T-helper 2 cell (primary cell): ENCODE results near the gene LRRC8D.

Source experiments
- DNase-seq, 5 experiments: peaks; one replicate each; pipeline versions ENCODE4 v3.0.0 to v3.0.0-alpha.2; 2012 to 2022

The LRRC8D gene

DNA sequence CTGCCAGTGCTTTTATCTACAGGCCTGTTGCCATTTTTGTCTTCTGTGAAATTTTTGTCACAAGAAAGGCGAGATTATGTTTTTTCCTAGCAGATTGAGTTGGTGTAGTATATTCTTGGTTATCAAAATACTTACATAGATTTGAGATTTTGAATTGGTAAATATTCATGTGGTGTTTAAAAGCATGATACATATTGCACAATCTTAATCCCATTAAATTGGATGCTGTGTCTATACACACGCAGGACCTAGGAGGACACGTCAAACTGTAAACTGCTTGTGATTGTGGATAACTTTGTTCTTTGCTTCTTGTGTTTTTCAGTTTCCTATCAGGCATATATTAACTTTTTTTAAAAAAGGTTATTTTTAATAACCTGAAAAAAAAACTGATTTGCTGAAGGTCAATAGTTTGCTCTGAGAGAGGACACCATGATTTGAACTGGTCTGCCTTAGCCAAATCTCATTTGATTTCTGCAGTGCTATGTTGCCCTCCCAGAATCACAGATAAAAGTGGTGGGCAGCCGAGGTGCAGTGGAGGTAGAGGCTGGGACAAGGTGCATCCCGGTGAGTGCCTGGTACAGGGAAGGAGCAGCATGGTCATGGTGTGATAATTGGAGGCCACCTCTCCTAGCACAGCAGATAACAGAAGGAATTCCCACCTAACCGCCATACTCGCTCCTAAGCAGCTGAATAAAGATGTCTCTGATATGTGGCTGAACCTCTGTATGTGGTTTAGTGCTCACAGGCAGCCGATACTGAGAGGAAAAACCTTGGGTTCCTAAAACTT, 76.7 kb downstream of the LRRC8D start:
- DNase-seq = no peak

DNA sequence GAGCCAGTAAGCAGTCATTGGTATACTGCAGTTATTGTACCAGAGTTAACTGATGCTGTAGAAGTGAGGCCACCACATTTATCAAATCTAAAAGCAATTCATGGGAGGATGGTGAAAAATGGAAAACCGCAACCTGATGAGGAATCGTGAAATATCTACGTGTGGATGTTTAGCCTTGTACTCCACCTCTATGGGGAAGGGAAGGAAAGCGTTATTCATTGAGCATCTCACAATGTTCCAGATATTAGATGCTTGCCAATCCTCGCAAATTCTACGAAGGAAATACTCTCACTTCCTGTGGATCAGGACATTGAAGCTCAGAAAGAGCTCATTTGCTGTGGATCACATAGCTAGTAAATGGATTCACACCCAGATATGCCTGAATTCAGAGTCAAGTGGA, 77.3 kb downstream of the LRRC8D start:
- no peak for DNase-seq

GRCh38 chr1:89898695-89899470, 78.1 kb downstream of the LRRC8D start:
- DNase-seq = no peak

DNA sequence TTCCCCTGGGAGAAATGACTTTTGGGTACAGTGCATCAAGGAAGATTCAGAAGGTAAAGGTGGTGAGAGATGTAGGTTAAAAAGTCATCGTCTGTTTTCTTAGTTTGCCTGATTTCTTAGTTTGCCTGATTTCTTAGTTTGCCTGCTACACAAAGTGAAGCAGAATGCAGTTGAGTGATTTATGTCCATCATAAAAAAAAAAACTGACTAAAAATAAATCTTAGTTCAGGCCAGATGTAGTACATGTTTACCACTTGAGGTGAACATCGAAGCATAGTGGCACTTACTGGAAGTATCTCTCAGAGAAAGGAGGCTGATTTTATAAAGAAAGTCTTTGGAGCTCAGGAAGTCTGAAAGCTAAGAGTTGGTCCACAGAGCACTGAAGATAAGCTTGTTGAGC, 79.5 kb downstream of the LRRC8D start:
- DNase-seq = no peak

GRCh38 chr1:89900791-89901708, 80.2 kb downstream of the LRRC8D start:
- no peak for DNase-seq

DNA sequence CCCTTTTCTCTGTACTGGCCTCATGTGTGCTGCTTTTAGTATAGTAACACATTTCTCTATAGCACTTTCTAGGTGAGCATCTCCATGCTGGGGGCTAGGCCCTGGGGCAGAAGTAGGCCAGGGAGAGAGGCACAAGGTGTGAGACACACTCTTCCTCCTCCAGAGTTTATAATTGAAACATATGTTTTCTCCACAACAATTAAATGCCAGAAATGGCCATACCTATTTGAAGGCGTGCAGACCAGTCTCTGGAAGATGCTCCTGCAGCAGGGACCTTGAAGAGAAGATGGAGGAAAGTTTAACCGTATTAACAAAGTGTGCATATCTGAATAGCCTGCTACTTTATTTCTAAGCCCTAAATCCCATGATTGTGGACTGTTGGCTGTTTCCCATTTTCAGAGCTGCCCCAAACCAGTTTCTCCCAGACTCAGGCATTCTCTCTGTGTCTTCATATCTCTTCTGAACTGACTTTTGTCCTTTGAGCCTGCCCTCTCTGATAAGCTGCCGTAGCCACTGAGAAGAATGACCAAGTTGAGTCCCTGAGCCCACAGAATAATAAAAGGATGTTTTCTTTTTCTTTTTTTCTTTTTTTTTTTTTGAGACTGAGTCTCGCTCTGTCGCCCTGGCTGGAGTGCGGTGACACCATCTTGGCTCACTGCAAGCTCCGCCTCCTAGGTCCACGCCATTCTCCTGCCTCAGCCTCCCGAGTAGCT, 81.3 kb downstream of the LRRC8D start:
- no peak for DNase-seq

- no peak for DNase-seq
Observed at GRCh38 chr1:89903550-89903949, 82.7 kb downstream of the LRRC8D start.

- DNase-seq = no peak
Observed at GRCh38 chr1:89904219-89904980, 83.6 kb downstream of the LRRC8D start.

DNA sequence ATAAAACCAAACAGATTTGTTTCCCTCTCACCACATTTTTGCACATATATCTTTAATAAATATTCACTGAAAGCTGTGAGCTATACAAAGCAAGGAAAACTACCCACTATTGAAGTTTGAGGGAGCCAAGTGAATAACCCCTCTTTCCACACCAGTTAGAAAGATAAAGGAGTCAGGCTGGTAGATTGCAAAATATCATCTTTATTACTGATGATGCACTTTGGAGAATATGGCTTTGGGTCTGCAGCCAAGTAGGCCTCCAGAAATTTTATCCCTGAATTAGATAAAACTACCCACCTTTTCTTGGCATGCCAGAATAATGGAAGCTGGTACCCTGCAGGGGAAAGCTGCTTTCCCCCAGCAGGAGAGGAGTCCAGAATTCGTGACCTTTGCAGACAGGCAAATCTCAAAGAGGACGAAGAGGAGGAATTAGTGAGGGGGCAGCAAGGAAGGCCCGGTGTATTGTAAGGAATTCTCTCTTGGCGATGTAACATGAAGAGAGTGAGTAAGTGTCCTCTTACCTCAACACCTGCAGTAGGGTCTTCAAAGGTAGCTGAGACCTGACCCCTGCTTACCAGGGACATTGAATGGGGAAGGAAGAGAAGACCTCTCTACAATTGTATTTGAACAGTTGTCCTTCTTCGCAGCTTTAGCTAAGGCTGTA, 84.7 kb downstream of the LRRC8D start:
- no peak for DNase-seq

- DNase-seq = no peak
Observed at GRCh38 chr1:89906088-89906487, 85.3 kb downstream of the LRRC8D start.

DNA sequence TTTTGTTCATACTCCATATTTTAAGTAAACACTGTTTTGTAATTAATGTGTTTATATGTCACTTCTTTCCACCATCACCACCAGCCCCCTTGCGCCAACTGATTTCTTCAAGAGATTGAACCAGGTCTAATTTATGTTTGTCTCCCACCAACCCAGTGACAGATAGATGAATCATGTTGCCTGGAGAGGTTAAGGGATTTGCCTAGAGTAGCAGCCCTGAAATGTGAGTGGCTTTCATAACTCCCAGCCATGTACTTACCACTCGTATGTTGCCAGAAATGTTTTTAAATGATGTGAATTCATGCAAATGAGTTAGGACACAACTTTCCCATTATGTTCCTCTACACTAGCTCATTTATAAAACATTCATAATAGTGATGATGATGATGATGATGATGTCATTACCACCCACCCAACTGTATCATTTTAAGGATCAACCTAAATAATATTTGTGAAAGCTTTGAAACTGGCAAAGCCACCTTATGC, 86.9 kb downstream of the LRRC8D start:
- no peak for DNase-seq

DNA sequence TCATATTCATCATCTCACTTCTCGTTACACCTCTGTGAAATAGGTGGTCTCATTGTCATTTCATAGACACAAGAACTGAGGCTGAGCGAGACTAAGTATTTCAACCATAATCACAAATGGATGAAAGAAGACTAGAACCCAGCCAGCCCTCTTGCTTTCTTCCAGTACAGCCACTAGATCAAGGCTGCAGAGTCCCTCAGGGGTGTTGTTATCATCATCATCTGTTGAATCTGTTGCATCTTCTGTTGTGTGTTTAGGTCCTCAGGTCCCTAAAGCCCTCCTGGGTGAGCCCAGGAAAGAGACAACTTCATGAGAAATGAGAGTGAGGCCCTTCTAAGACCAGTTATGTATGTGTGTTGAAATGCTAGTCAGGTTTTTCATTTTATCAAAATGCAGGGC, 87.4 kb downstream of the LRRC8D start:
- DNase-seq = no peak

GRCh38 chr1:89908672-89909436, 88.0 kb downstream of the LRRC8D start:
- DNase-seq = peak in 1 of 5 experiments; percentile 66

DNA sequence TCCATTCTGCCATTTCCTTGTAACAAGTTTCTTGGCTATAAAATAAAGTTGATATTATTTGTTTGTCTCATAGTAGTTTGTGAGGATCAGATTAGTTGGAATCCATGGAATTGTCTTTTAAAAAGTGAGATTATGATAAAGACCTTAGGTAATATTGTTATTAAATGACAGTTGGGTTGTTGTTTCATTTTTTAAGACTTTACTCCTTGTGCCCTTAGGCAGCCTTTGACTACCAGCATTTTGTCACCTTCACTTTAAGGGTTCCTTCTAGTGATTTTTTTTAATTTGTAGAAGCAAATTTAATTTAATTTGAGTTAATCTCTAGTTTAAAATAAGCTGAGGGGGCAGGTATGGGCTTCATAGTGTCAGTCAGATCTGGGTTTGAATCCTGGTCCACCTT, 89.4 kb downstream of the LRRC8D start:
- DNase-seq = no peak

GRCh38 chr1:89910780-89911179, 89.9 kb downstream of the LRRC8D start:
- no peak for DNase-seq

- DNase-seq = no peak
Observed at GRCh38 chr1:89911191-89911991, 90.6 kb downstream of the LRRC8D start.

DNA sequence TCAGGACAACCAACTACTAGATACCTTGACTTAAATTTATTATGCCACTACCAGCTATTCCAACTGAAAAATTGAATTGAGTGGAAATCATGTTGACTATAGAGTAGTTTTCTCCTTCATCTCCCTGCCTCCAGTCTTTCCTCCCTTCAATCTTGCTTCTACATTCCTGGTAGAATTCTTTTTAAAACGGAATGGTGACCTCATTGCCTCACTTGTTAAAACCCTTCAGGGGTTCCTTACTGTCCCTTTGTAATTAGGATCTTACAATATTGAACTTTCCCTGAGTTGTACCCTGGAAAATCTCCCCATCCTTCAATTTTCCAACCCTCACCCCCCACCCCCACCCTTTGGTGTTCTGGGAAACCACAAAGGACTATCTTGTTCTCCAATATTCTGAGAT, 91.2 kb downstream of the LRRC8D start:
- DNase-seq = no peak

- no peak for DNase-seq
Observed at GRCh38 chr1:89913353-89914095, 92.7 kb downstream of the LRRC8D start.
